Small intestine (tissue), 7 donors: Measurements from ENCODE around the gene DAB2. TPM values are rescaled to one million over a fixed set of nuclear protein-coding genes. Genes with fewer than 3 reads are reported as not detected.

ENCODE experiments used
- DNase-seq, 2 donors: peaks; one replicate each; pipeline versions ENCODE4 v3.0.0 to v3.0.0-alpha.2; 2013
- FAIRE-seq: peaks from 2 replicates; lab custom pipeline; 2012; peaks lifted over from hg19 to GRCh38; lab: Jason Lieb, UNC
- H3K27ac ChIP-seq, 3 donors: one replicate each; pipeline ENCODE4 v1.5.1; 2013; ENCODE audit warnings: low read length in 2 of 3, mild to moderate bottlenecking in 2 of 3, control low read depth in 1 of 3, inconsistent platforms in 1 of 3, low read depth in 1 of 3, moderate library complexity in 1 of 3
- H3K27me3 ChIP-seq, 3 donors: one replicate each; pipeline ENCODE4 v1.6.1; 2013; ENCODE audit warnings: low read length in 3 of 3, inconsistent platforms in 1 of 3; ENCODE audit not compliant: control insufficient read depth in 3 of 3, insufficient read depth in 3 of 3
- H3K36me3 ChIP-seq, 3 donors: one replicate each; pipeline ENCODE4 v1.6.1; 2013; ENCODE audit warnings: low read length in 3 of 3, inconsistent platforms in 1 of 3, low read depth in 1 of 3, mild to moderate bottlenecking in 1 of 3, moderate library complexity in 1 of 3; ENCODE audit not compliant: control insufficient read depth in 3 of 3, insufficient read depth in 2 of 3
- H3K4me1 ChIP-seq, 3 donors: one replicate each; pipeline ENCODE4 v1.6.1; 2013; ENCODE audit warnings: low read length in 2 of 3, inconsistent platforms in 1 of 3, low read depth in 1 of 3, mild to moderate bottlenecking in 1 of 3, moderate library complexity in 1 of 3; ENCODE audit not compliant: control insufficient read depth in 3 of 3, insufficient read depth in 2 of 3
- H3K4me3 ChIP-seq, 3 donors: one replicate each; pipeline ENCODE4 v1.5.1; 2013; ENCODE audit warnings: low read length in 3 of 3, control low read depth in 1 of 3, inconsistent platforms in 1 of 3, low read depth in 1 of 3, mild to moderate bottlenecking in 1 of 3, moderate library complexity in 1 of 3
- H3K9me3 ChIP-seq, 2 donors: one replicate each; pipeline ENCODE4 v1.6.1; 2013; ENCODE audit warnings: low read depth in 1 of 2, low read length in 1 of 2; ENCODE audit not compliant: control insufficient read depth in 2 of 2, insufficient read depth in 1 of 2
- WGBS, 3 donors: extraction: QIAGEN DNeasy Blood & Tissue Kit; methylation state at CpG; one replicate each; pipeline ENCODE4 v1.1.7; 2013; 5-methylcytosine and 5-hydroxymethylcytosine counted together
- polyA plus RNA-seq, 4 donors: library from polyadenylated mRNA; stranded (reverse) in 3 of 4; unstranded in 1 of 4; fragments of 200-250 nt in 3 of 4; fragments of 120-200 nt in 1 of 4; gene quantifications; one replicate each; pipeline versions ENCODE4 v1.2.1 to v1.2.3, GENCODE V29; 2013
- donor health status: healthy with polysubstance abuse.
- donor health status: control.
- donor health status: control.
- donor health status: Bipolar disorder and iron deficiency.
- donor health status: healthy.

The DAB2 gene
- polyA plus RNA-seq, 4 donors, result 1.1 to 201 (median 9.9) TPM

DNA sequence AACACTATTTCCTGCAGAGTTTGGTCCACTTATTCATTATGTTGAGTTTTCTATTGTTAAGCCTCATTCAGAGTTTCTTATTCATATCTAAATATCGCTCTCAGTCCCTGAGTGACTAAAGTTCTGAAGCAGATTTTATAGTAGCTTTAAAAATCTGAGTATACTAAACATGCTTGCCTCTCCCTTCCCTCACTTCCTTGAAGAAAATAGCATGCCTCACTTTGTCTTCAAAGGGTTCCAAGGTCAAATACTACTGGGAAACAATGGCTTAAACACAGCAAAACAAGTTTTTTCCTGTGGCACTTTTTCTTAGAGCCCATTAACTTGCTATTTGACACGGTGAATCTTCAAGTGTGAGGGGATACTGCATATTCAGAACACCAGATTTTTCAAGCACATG is 41.1 kb upstream of the DAB2 start:
- Histone ChIP-seq H3K4me3 (no peak overlapping the region), H3K27ac (peak overlapping the region in 1 of 3 donors; percentile 46), H3K9me3 (no peaks in the 10 kb centered on the region), H3K27me3 (no peaks in the 10 kb centered on the region), H3K4me1 (no peaks in the 10 kb centered on the region), H3K36me3 (no peaks in the 10 kb centered on the region)
- WGBS, 3 donors, result 32 to 47% (median 42%) methylated on average over 2 of the region's 2 CpGs
- FAIRE-seq (no peak), DNase-seq (peak in 1 of 2 donors; percentile 43)

DNA sequence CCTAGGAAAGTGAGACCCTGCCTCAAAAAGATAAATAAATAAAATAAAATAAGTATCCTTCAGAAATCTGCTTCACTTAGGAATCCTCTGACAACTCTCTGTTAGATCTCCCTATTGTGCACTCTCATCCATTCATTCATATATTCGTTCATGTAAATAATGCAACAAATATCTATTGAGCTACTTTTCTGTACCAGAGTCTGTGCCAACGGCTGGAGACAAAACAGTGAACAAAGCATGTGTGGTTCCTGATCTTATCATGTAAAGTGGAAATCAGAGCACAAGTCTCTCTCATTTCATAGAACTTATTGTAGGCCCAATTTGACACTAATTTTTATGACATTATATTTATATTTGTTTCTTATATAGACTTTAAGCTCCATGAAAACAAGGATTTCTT is 40.3 kb upstream of the DAB2 start:
- Histone ChIP-seq H3K9me3 (no peaks in the 10 kb centered on the region), H3K4me1 (no peaks in the 10 kb centered on the region), H3K4me3 (no peak overlapping the region), H3K36me3 (no peaks in the 10 kb centered on the region), H3K27me3 (no peaks in the 10 kb centered on the region), H3K27ac (no peak overlapping the region)
- 68 to 71% (median 70%) methylated on average over 2 of the region's 2 CpGs for WGBS, 3 donors
- FAIRE-seq (no peak), DNase-seq (no peak)

DNA sequence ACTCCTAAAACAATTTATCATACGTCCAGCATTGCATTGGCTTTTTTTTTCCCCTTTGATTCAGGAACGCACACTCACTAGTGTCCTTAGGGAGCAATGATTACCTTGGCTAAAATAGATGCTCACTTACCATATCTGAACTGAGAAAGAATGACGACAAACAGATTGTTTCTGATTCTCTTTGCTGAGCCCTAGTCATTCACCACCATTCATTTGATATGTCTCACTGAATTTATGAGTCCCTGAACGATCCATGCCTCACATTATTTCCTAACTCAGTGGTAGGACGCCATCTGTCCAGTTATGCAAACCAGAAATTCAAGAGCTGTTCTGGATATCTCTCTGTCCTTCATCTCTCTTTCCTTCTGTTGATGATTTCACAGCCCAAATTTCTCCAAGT is 39.3 kb upstream of the DAB2 start:
- WGBS, 3 donors, result 82 to 91% (median 90%) methylated on average over 5 of the region's 5 CpGs
- Histone ChIP-seq H3K27me3 (no peaks in the 10 kb centered on the region), H3K9me3 (no peaks in the 10 kb centered on the region), H3K36me3 (no peaks in the 10 kb centered on the region), H3K4me3 (no peak overlapping the region), H3K4me1 (no peaks in the 10 kb centered on the region), H3K27ac (no peak overlapping the region)
- DNase-seq (no peak), FAIRE-seq (no peak)

DNA sequence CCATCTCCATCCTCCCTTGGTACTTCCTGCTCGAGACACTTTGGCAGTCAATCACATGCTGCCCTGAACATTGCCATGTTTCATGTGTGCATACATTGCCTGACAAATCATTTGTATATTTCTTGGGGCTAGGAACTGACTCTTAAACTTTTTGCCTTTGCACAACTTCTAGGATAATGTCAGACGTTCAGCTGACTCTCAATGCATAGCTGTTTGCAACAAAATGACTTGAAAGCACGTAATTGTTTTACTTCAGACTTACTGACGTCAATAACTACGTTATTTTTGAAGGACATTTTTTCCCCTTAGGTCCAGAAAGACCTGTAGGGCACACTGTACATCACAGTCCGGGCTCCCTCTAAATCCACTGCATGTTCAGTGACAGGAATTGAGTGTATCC is 37.4 kb upstream of the DAB2 start:
- Histone ChIP-seq H3K4me3 (no peak overlapping the region), H3K4me1 (no peaks in the 10 kb centered on the region), H3K36me3 (no peaks in the 10 kb centered on the region), H3K27ac (no peak overlapping the region), H3K9me3 (no peaks in the 10 kb centered on the region), H3K27me3 (no peaks in the 10 kb centered on the region)
- FAIRE-seq (no peak), DNase-seq (no peak)
- WGBS, 3 donors, result 81 to 87% (median 83%) methylated on average over 6 of the region's 6 CpGs

DNA sequence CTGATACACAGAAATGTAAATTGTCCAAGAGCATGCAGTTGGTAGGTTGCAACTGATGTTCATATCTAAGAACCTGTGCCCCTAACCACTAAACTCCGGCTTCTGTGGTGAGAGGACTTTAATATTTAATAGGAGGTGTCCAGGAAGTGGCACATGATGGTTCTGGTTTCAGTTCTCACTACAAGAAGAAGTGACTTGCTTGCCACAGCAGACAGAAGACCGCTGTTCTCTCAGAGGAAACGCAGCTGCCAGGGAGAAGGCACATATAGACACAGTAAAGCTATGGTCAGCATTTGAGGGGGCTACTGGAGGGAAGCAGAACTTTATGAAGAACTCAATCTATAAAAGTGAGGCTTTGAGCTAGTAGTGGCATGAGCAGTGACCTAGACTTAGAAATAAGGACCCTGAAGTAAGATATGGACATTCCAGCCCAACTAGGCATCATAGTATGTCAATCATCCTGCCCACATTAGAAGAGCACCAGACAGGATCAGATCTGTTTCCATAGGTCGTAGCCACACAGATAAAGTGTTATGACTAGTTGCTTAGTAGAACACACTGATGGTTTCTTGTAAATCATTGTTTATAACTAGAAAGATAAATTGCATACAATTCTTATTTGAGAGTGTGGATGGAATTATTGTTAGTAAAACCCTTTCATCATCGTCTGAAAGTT is 36.4 kb upstream of the DAB2 start:
- no peak for DNase-seq
- FAIRE-seq, result no peak
- H3K4me1 ChIP-seq, result no peaks in the 10 kb centered on the region
- no peak overlapping the region for H3K27ac ChIP-seq
- no peak overlapping the region for H3K4me3 ChIP-seq
- no peaks in the 10 kb centered on the region for H3K27me3 ChIP-seq
- H3K36me3 ChIP-seq, result no peaks in the 10 kb centered on the region
- no peaks in the 10 kb centered on the region for H3K9me3 ChIP-seq
- WGBS, 3 donors, result 61 to 70% (median 67%) methylated on average over 5 of the region's 5 CpGs

DNA sequence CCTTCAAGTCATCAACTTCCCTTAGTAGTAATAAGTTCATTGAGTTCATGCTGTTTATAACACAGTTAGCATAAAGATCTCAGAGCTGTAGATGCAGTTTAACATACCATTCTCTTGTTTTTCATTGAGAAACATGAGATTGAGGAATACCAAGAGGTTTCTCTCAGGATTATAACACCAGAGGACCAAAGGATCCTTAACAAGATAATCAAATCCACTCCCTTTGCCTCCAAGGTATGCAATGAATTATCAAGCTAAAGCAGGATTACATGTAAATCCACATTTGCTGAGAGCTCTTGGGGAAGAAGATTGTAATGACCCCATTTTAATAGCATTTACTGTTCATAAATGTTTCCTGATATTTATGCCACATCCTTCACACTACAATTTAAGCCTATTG is 35.1 kb upstream of the DAB2 start:
- Histone ChIP-seq H3K27ac (no peak overlapping the region), H3K9me3 (no peaks in the 10 kb centered on the region), H3K36me3 (no peaks in the 10 kb centered on the region), H3K4me1 (no peaks in the 10 kb centered on the region), H3K27me3 (no peaks in the 10 kb centered on the region), H3K4me3 (no peak overlapping the region)
- no peak for FAIRE-seq
- DNase-seq, result no peak

DNA sequence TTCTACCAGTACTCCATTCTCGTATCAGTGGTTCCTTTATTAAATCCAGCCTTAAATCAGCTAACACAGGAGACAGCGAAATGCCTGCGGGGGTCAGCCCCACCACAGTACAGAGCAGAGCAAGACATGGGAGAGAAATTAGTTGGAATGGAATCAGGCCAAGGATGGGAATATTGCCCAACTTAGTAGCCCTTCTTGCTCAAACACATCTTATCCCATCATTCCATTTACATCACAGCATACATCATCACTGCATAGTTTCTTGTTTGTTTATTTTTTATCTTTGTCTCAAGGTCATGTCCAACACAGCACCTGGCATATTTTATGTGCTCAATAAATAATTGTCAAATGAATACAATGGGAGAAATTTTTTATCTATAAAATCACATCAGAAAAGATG is 34.3 kb upstream of the DAB2 start:
- H3K4me3 ChIP-seq, result no peak overlapping the region
- no peaks in the 10 kb centered on the region for H3K9me3 ChIP-seq
- no peaks in the 10 kb centered on the region for H3K27me3 ChIP-seq
- no peaks in the 10 kb centered on the region for H3K36me3 ChIP-seq
- DNase-seq, result no peak
- H3K27ac ChIP-seq, result no peak overlapping the region
- no peak for FAIRE-seq
- no peaks in the 10 kb centered on the region for H3K4me1 ChIP-seq
- 90 to 96% (median 92%) methylated on average over 3 of the region's 3 CpGs for WGBS, 3 donors

DNA sequence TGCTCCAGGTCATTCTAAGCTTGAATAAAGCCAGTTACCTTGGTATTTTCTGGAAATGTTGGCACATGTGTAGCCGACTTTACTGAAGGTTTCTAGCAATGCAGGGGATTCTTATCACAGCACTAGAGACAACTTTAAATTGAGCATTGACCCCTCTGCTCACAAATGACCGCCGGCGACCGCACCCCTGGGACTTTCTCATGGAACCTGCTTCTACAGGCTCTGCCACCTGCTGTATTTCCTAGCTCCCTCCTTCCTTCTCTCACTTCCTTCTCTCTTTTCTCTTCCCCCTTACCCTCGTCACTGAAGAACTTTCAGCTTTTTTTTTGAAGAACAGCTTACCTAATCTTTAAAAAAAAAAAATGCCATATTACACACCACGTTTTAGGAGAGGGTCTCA is 30.9 kb upstream of the DAB2 start:
- FAIRE-seq (no peak), DNase-seq (no peak)
- no peak overlapping the region for H3K27ac ChIP-seq
- H3K27me3 ChIP-seq, result no peaks in the 10 kb centered on the region
- H3K4me3 ChIP-seq, result no peak overlapping the region
- peaks cover 0 to 6% (median 0%) of the 10 kb centered on the region in 3 donors for H3K4me1 ChIP-seq
- no peaks in the 10 kb centered on the region for H3K36me3 ChIP-seq
- no peaks in the 10 kb centered on the region for H3K9me3 ChIP-seq
- WGBS, 3 donors, result 62 to 68% (median 65%) methylated on average over 7 of the region's 7 CpGs

DNA sequence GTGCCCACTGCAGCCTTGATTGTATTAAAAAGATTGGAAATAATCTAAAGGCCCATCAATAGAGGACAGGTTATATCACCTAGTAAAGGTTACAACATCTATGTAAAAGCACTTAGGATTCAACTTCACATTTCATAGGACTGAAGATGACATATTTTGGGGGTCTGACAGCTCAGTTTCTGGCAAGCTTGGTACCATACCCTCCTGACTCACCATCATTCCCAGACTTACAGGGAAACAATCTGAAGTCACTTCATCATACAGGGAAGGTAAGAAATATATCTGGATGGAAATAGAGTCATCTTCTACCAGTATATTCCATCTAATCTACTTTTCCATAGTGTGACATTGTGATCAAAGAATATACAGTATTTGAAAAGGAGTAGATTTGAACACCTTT is 28.8 kb upstream of the DAB2 start:
- no peaks in the 10 kb centered on the region for H3K27me3 ChIP-seq
- no peak overlapping the region for H3K4me3 ChIP-seq
- no peaks in the 10 kb centered on the region for H3K9me3 ChIP-seq
- H3K36me3 ChIP-seq, result no peaks in the 10 kb centered on the region
- H3K27ac ChIP-seq, result no peak overlapping the region
- FAIRE-seq (no peak), DNase-seq (no peak)
- H3K4me1 ChIP-seq, result peaks cover 0 to 9% (median 0%) of the 10 kb centered on the region in 3 donors
